HCT116 (cell line): ENCODE results near the gene CX3CR1. TPM values are rescaled to one million over a fixed set of nuclear protein-coding genes. Genes with fewer than 3 reads are reported as not detected.

ENCODE experiments used
- ATAC-seq: fragments of 200-7000 bp; cut with Tn5 transposase; 2 replicates; pipeline ENCODE4 v1.9.1; 2020; ENCODE audit warnings: mild to moderate bottlenecking, moderate library complexity
- BruUV-seq: library from RNA; stranded (reverse); fragments of 400-500 nt; replicated peaks from 2 replicates; lab custom pipeline; 2021; lab: Mats Ljungman, UMichigan
- CTCF ChIA-PET: fragments of 300-600 bp; sonication (Branson Sonifier 250); formaldehyde crosslinking; loops from one replicate; lab custom pipeline; 2021; ENCODE audit warnings: antibody characterized with exemption; lab: Charles Lee
- POLR2A ChIA-PET: fragments of 300-600, 350-600 bp; sonication (Branson Sonifier 250); formaldehyde crosslinking; loops from one replicate; lab custom pipeline; 2021; ENCODE audit warnings: antibody characterized with exemption; lab: Charles Lee
- RAD21 ChIA-PET, 2 experiments: fragments of 300-600 bp; sonication (Branson Sonifier 250); formaldehyde crosslinking; loops; one replicate each; lab custom pipeline; 2023; ENCODE audit warnings: low total read pairs in 2 of 2; ENCODE audit not compliant: uncharacterized antibody in 2 of 2, unreplicated experiment in 2 of 2, low non-redundant PET in 1 of 2; lab: Charles Lee
- DNase-seq: peaks from one replicate; pipeline ENCODE4 v3.0.0-alpha.2; 2010; ENCODE audit warnings: low read depth, low spot score
- H2AFZ ChIP-seq: fragments of 200-600 bp; shearing (Covaris generic), sonication (generic); 2 replicates; pipeline ENCODE4 v1.6.1; 2017; ENCODE audit warnings: low read depth, mixed run types, mixed read lengths, antibody characterized with exemption, low read length; ENCODE audit not compliant: poor library complexity, severe bottlenecking
- H3K27ac ChIP-seq: 2 replicates; pipeline ENCODE4 v1.5.1; 2012; ENCODE audit warnings: low read depth, low read length
- H3K27me3 ChIP-seq: fragments of 200-600 bp; sonication (generic); 2 replicates; pipeline ENCODE4 v1.6.1; 2016; ENCODE audit warnings: mixed run types, low read length, mixed read lengths; ENCODE audit not compliant: insufficient read depth
- H3K36me3 ChIP-seq, 2 experiments: fragments of 200-500 bp in 1 of 2; fragments of 200-600 bp in 1 of 2; sonication (Bioruptor generic) in 1 of 2; sonication (generic) in 1 of 2; 2 replicates each; pipeline versions ENCODE4 v1.5.1 to v1.6.1; 2014 to 2016; ENCODE audit warnings: low read length in 2 of 2, inconsistent platforms in 1 of 2, mixed read lengths in 1 of 2, mixed run types in 1 of 2; ENCODE audit not compliant: insufficient read depth in 2 of 2, control insufficient read depth in 1 of 2
- H3K4me1 ChIP-seq, 2 experiments: fragments of 200-600 bp in 1 of 2; sonication (generic) in 1 of 2; 2 replicates each; pipeline versions ENCODE4 v1.5.1 to v1.6.1; 2012 to 2017; ENCODE audit warnings: low read length in 2 of 2, inconsistent platforms in 1 of 2, mild to moderate bottlenecking in 1 of 2, mixed read lengths in 1 of 2, mixed run types in 1 of 2, moderate library complexity in 1 of 2; ENCODE audit not compliant: insufficient read depth in 2 of 2, control insufficient read depth in 1 of 2
- H3K4me2 ChIP-seq: fragments of 200-600 bp; sonication (generic); 2 replicates; pipeline ENCODE4 v1.6.1; 2017; ENCODE audit warnings: mixed run types, low read length, mixed read lengths
- H3K4me3 ChIP-seq, 2 experiments: fragments of 200-600 bp in 1 of 2; sonication (generic) in 1 of 2; replicated peaks in 1 of 2; 2 replicates each; pipeline ENCODE4 v1.5.1; 2011 to 2016; ENCODE audit warnings: low read length in 2 of 2, control low read depth in 1 of 2, low read depth in 1 of 2, mild to moderate bottlenecking in 1 of 2, mixed read lengths in 1 of 2, mixed run types in 1 of 2
- H3K79me2 ChIP-seq: fragments of 200-600 bp; sonication (generic); 2 replicates; pipeline ENCODE4 v1.6.1; 2017; ENCODE audit warnings: mild to moderate bottlenecking, mixed run types, low read length, moderate library complexity, mixed read lengths; ENCODE audit not compliant: insufficient read depth
- H3K9ac ChIP-seq: fragments of 200-600 bp; sonication (generic); 2 replicates; pipeline ENCODE4 v1.6.1; 2016; ENCODE audit warnings: low read length, mixed read lengths
- H3K9me2 ChIP-seq: fragments of 200-600 bp; sonication (generic), shearing (Covaris generic); 2 replicates; pipeline ENCODE4 v1.6.1; 2017; ENCODE audit warnings: mixed run types, mild to moderate bottlenecking, moderate library complexity; ENCODE audit not compliant: insufficient read depth
- H3K9me3 ChIP-seq, 2 experiments: fragments of 200-500 bp in 1 of 2; fragments of 200-600 bp in 1 of 2; sonication (Bioruptor generic) in 1 of 2; sonication (generic) in 1 of 2; 2 replicates each; pipeline ENCODE4 v1.6.1; 2014 to 2017; ENCODE audit warnings: low read length in 2 of 2, mixed read lengths in 2 of 2, inconsistent platforms in 1 of 2, low read depth in 1 of 2, mild to moderate bottlenecking in 1 of 2, mixed run types in 1 of 2, moderate library complexity in 1 of 2; ENCODE audit not compliant: control insufficient read depth in 1 of 2, insufficient read depth in 1 of 2
- H4K20me1 ChIP-seq: fragments of 200-600 bp; sonication (generic), shearing (Covaris generic); 2 replicates; pipeline ENCODE4 v1.6.1; 2017; ENCODE audit warnings: mixed run types, mild to moderate bottlenecking, moderate library complexity; ENCODE audit not compliant: insufficient read depth
- ATF3 ChIP-seq: IDR thresholded peaks from 2 replicates; pipeline ENCODE4 v1.6.1; 2012
- CTCF ChIP-seq, 3 experiments: fragments of 200-600 bp in 1 of 3; sonication (generic) in 1 of 3; IDR thresholded peaks in 2 of 3; conservative IDR thresholded peaks in 1 of 3; 2 replicates each; pipeline ENCODE4 v1.5.1; 2012 to 2017; ENCODE audit warnings: low read depth in 2 of 3, low read length in 2 of 3, antibody characterized with exemption in 1 of 3, borderline replicate concordance in 1 of 3, control low read depth in 1 of 3, mild to moderate bottlenecking in 1 of 3, mixed read lengths in 1 of 3, mixed run types in 1 of 3, moderate library complexity in 1 of 3; ENCODE audit not compliant: insufficient read depth in 1 of 3
- EGR1 ChIP-seq: IDR thresholded peaks from 2 replicates; pipeline ENCODE4 v1.6.1; 2012; ENCODE audit warnings: low read depth
- POLR2AphosphoS5 ChIP-seq: IDR thresholded peaks from 2 replicates; pipeline ENCODE4 v1.6.1; 2011; ENCODE audit warnings: mild to moderate bottlenecking, low read depth, low read length, moderate library complexity
- RAD21 ChIP-seq: IDR thresholded peaks from 2 replicates; pipeline ENCODE4 v1.6.1; 2012; ENCODE audit warnings: low read depth, mild to moderate bottlenecking
- SP1 ChIP-seq: IDR thresholded peaks from 2 replicates; pipeline ENCODE4 v1.6.1; 2012; ENCODE audit warnings: low read depth
- TCF7L2 ChIP-seq: IDR thresholded peaks from 2 replicates; pipeline ENCODE4 v1.7.0; 2011; ENCODE audit warnings: borderline replicate concordance, inconsistent platforms; ENCODE audit not compliant: insufficient read depth, insufficient read length; ENCODE audit errors: extremely low read depth
- ZBTB33 ChIP-seq: IDR thresholded peaks from 2 replicates; pipeline ENCODE4 v1.6.1; 2011; ENCODE audit warnings: mild to moderate bottlenecking, low read length, moderate library complexity; ENCODE audit not compliant: insufficient replicate concordance; ENCODE audit errors: extremely low read depth
- ZFX ChIP-seq: fragments of 450-650 bp; IDR thresholded peaks from 2 replicates; pipeline ENCODE4 v1.6.1; 2017
- intact Hi-C: fragments of 100-400 bp; cut with micrococcal nuclease; formaldehyde crosslinking; loops from 2 replicates; pipeline ENCODE4 v1.10.0; 2022
- total RNA-seq: library from RNA; stranded (reverse); gene quantifications from one replicate; pipeline ENCODE4 v1.2.1, GENCODE V29; 2021; ENCODE audit not compliant: unreplicated experiment

Gene CX3CR1
- total RNA-seq, 1 experiment from 2014 or later: 0.10 TPM

- Histone ChIP-seq H3K9ac (no peak overlapping the region), H3K4me3 (no peak overlapping the region), H3K27me3 (no peaks in the 10 kb centered on the region), H3K9me2 (no peaks in the 10 kb centered on the region), H3K79me2 (no peaks in the 10 kb centered on the region), H3K36me3 (no peaks in the 10 kb centered on the region), H3K4me1 (no peaks in the 10 kb centered on the region), H3K27ac (no peak overlapping the region), H3K9me3 (no peaks in the 10 kb centered on the region; a peak in 1 of 4 replicates), H2AFZ (no peak overlapping the region), H3K4me2 (no peak overlapping the region), H4K20me1 (no peaks in the 10 kb centered on the region)
- no peak for ATAC-seq
- no peak for DNase-seq
- TF ChIP-seq SP1: no peak
- TF ChIP-seq ZFX: no peak
- TF ChIP-seq ZBTB33: no peak
- TF ChIP-seq POLR2AphosphoS5: no peak
- TF ChIP-seq RAD21: no peak
- TF ChIP-seq EGR1: no peak
- TF ChIP-seq CTCF (IDR thresholded peaks at IDR 0.05 in 2 of 3, conservative IDR thresholded peaks at IDR 0.05 in 1 of 3; ENCODE audit: borderline replicate concordance in 1 of 3, insufficient read depth in 1 of 3, low read depth in 2 of 3, low read length in 2 of 3): no peak
- TF ChIP-seq ATF3: no peak
- TF ChIP-seq TCF7L2: no peak
- ChIA-PET POLR2A (interaction anchor here (0.6 kb wide), 1 partner anchor 12 kb away, joined by 3 read pairs; no protein-coding TSS in a partner anchor), RAD21 (no interaction called here), CTCF (interaction anchor here (1.3 kb wide), 1 partner anchor 31 kb away, joined by 4 read pairs; no protein-coding TSS in a partner anchor)
- no TSS peak for BruUV-seq
- intact Hi-C loops: no loop called here
These were observed 39.4 kb upstream of the CX3CR1 start for GRCh38 chr3:39319249-39319648.
